HEK293 (cell line): ENCODE data around the gene ENAH.

ENCODE experiments used
- CTCF ChIA-PET: fragments of 350-600 bp; formaldehyde crosslinking; extraction: SDS; loops from one replicate; lab custom pipeline; 2021; ENCODE audit warnings: antibody characterized with exemption; lab: Yijun Ruan, JAX
- POLR2A ChIA-PET: fragments of 300-600 bp; formaldehyde crosslinking; extraction: SDS; loops from one replicate; lab custom pipeline; 2020; ENCODE audit warnings: antibody characterized with exemption, inconsistent platforms; lab: Yijun Ruan, JAX
- H3K27ac ChIP-seq: fragments of 200-500 bp; sonication (Bioruptor generic); 2 replicates; pipeline ENCODE4 v1.5.1; 2014; ENCODE audit warnings: low read depth, low read length, control low read depth, inconsistent platforms; ENCODE audit errors: extremely low read depth
- H3K36me3 ChIP-seq, 2 experiments: fragments of 200-500 bp in 1 of 2; sonication (Bioruptor generic) in 1 of 2; 1 replicate in 1 of 2; 2 replicates in 1 of 2; pipeline ENCODE4 v1.5.1; 2014 to 2017; ENCODE audit warnings: inconsistent platforms in 2 of 2, low read length in 2 of 2; ENCODE audit not compliant: control insufficient read depth in 2 of 2, insufficient read depth in 1 of 2
- H3K4me1 ChIP-seq: fragments of 200-500 bp; sonication (Bioruptor generic); 2 replicates; pipeline ENCODE4 v1.5.1; 2014; ENCODE audit warnings: mild to moderate bottlenecking, low read length, inconsistent platforms; ENCODE audit not compliant: control insufficient read depth, insufficient read depth
- H3K4me3 ChIP-seq: 2 replicates; pipeline ENCODE4 v1.5.1; 2011; ENCODE audit warnings: low read depth, mild to moderate bottlenecking, control low read depth, low read length, moderate library complexity
- H3K9me3 ChIP-seq: fragments of 200-500 bp; sonication (Bioruptor generic); 2 replicates; pipeline ENCODE4 v1.5.1; 2014; ENCODE audit warnings: low read depth, low read length, inconsistent platforms; ENCODE audit not compliant: control insufficient read depth, insufficient read depth
- GLI2 ChIP-seq: fragments of 450-650 bp; formaldehyde crosslinking; IDR thresholded peaks from 2 replicates; pipeline ENCODE4; 2017; ENCODE audit warnings: missing biosample characterization, missing genetic modification characterization, low read depth, borderline replicate concordance
- SCRT2 ChIP-seq: fragments of 450-650 bp; formaldehyde crosslinking; IDR thresholded peaks from 2 replicates; pipeline ENCODE4 v1.5.1; 2016; ENCODE audit warnings: missing biosample characterization, missing genetic modification characterization
- ZNF214 ChIP-seq: fragments of 450-650 bp; formaldehyde crosslinking; IDR thresholded peaks from 2 replicates; pipeline ENCODE4 v1.5.1; 2017; ENCODE audit warnings: missing biosample characterization, mild to moderate bottlenecking, missing genetic modification characterization, borderline replicate concordance
- ZNF600 ChIP-seq: fragments of 450-650 bp; formaldehyde crosslinking; IDR thresholded peaks from 2 replicates; pipeline ENCODE4 v1.5.1; 2016; ENCODE audit warnings: missing biosample characterization, missing genetic modification characterization
- TF ChIP-seq, protein P1 (sequence below): fragments of 450-650 bp; formaldehyde crosslinking; IDR thresholded peaks from 2 replicates; pipeline ENCODE4 v1.5.1; 2016; ENCODE audit warnings: missing biosample characterization, missing genetic modification characterization
- TF ChIP-seq, protein P2 (sequence below): fragments of 450-650 bp; formaldehyde crosslinking; IDR thresholded peaks from 2 replicates; pipeline ENCODE4 v1.5.1; 2016; ENCODE audit warnings: missing biosample characterization, missing genetic modification characterization
- TF ChIP-seq, protein P3 (sequence below): fragments of 450-650 bp; formaldehyde crosslinking; IDR thresholded peaks from 2 replicates; pipeline ENCODE4 v1.5.0; 2017; ENCODE audit warnings: missing biosample characterization, missing genetic modification characterization, borderline replicate concordance
- TF ChIP-seq, protein P4 (sequence below): fragments of 450-650 bp; formaldehyde crosslinking; IDR thresholded peaks from 2 replicates; pipeline ENCODE4 v1.5.1; 2016; ENCODE audit warnings: missing biosample characterization, missing genetic modification characterization
- TF ChIP-seq, protein P5 (sequence below): fragments of 450-650 bp; formaldehyde crosslinking; IDR thresholded peaks from 2 replicates; pipeline ENCODE4 v1.5.1; 2016; ENCODE audit warnings: missing biosample characterization, missing genetic modification characterization
- TF ChIP-seq, protein P6 (sequence below): fragments of 450-650 bp; formaldehyde crosslinking; IDR thresholded peaks from 2 replicates; pipeline ENCODE4 v1.5.1; 2016; ENCODE audit warnings: missing biosample characterization, missing genetic modification characterization

The ENAH gene

DNA sequence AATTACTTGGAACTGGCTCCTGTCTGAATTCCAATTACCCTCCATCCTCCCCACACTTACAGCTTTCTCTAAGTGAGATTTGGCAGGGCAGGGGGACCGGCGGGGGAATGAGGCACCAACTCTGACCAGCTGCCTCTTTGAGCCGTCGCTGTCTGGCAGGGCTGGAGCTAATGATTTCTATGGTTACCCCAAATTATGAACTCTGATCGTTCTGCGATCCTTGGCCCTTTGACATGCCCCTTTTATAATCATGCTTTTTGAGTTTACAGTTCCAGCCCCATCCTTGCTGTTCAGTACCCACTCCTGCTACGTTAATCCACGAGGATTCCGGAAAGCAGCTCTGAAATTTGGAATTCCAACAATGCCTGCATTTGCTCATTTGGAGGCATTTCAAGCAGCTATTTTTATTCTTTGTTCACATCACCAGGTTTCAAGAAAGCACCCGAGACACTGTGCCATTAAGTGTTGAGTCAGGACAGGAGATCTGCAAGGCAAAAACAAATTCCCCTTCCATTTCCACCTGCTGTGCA is 170.4 kb downstream of the ENAH start:
- no peaks in the 10 kb centered on the region for H3K4me1 ChIP-seq
- POLR2A ChIA-PET, result interaction anchor here (0.6 to 2.6 kb wide), 6 partner anchors 149 to 295 kb away, joined by 3 to 16 read pairs (median 4); partner anchors contain the start of genes ENAH and SRP9

DNA sequence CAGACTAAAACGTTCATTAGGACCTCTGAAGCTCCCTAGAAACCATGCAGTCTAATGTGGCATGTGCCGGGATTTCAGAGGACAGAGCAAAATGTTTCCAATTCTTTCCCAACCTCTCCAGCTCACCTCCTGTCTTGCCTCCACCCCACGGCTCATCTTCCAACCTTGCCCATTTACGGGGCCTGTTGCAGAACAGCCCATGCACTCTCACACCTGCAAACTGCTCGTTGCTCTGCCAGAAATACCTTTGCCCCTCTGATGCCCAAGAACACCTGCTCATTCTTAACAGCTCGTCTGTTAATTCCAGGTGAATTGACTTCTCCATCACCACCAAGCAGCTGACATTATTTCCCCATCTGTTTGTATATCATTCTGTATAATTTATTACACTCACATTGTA is 171.2 kb downstream of the ENAH start:
- TF ChIP-seq, protein P1, sequence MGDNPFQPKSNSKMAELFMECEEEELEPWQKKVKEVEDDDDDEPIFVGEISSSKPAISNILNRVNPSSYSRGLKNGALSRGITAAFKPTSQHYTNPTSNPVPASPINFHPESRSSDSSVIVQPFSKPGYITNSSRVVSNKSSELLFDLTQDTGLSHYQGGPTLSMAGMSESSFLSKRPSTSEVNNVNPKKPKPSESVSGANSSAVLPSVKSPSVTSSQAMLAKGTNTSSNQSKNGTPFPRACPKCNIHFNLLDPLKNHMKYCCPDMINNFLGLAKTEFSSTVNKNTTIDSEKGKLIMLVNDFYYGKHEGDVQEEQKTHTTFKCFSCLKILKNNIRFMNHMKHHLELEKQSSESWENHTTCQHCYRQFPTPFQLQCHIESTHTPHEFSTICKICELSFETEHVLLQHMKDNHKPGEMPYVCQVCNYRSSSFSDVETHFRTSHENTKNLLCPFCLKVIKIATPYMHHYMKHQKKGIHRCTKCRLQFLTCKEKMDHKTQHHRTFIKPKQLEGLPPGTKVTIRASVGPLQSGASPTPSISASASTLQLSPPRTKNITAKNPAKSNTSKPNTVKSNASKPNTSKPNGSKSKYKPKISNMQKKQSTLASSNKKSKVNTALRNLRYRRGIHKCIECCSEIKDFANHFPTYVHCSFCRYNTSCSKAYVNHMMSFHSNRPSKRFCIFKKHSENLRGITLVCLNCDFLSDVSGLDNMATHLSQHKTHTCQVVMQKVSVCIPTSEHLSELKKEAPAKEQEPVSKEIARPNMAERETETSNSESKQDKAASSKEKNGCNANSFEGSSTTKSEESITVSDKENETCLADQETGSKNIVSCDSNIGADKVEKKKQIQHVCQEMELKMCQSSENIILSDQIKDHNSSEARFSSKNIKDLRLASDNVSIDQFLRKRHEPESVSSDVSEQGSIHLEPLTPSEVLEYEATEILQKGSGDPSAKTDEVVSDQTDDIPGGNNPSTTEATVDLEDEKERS (tag by site-specific recombination), result no peak
- TF ChIP-seq, protein P2, sequence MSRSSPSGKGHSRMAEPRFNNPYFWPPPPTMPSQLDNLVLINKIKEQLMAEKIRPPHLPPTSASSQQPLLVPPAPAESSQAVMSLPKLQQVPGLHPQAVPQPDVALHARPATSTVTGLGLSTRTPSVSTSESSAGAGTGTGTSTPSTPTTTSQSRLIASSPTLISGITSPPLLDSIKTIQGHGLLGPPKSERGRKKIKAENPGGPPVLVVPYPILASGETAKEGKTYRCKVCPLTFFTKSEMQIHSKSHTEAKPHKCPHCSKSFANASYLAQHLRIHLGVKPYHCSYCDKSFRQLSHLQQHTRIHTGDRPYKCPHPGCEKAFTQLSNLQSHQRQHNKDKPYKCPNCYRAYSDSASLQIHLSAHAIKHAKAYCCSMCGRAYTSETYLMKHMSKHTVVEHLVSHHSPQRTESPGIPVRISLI (tag by site-specific recombination), result no peak
- TF ChIP-seq ZNF214 (tag by site-specific recombination), result no peak
- TF ChIP-seq, protein P3, sequence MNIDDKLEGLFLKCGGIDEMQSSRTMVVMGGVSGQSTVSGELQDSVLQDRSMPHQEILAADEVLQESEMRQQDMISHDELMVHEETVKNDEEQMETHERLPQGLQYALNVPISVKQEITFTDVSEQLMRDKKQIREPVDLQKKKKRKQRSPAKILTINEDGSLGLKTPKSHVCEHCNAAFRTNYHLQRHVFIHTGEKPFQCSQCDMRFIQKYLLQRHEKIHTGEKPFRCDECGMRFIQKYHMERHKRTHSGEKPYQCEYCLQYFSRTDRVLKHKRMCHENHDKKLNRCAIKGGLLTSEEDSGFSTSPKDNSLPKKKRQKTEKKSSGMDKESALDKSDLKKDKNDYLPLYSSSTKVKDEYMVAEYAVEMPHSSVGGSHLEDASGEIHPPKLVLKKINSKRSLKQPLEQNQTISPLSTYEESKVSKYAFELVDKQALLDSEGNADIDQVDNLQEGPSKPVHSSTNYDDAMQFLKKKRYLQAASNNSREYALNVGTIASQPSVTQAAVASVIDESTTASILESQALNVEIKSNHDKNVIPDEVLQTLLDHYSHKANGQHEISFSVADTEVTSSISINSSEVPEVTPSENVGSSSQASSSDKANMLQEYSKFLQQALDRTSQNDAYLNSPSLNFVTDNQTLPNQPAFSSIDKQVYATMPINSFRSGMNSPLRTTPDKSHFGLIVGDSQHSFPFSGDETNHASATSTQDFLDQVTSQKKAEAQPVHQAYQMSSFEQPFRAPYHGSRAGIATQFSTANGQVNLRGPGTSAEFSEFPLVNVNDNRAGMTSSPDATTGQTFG (tag by site-specific recombination), result no peak
- 0 out of 2 replicates have a peak, but pooled peaks have one; percentile 27 for TF ChIP-seq SCRT2
- peak; percentile 97 for TF ChIP-seq ZNF600
- no peak for TF ChIP-seq GLI2 (tag by site-specific recombination)
- TF ChIP-seq, protein P4, sequence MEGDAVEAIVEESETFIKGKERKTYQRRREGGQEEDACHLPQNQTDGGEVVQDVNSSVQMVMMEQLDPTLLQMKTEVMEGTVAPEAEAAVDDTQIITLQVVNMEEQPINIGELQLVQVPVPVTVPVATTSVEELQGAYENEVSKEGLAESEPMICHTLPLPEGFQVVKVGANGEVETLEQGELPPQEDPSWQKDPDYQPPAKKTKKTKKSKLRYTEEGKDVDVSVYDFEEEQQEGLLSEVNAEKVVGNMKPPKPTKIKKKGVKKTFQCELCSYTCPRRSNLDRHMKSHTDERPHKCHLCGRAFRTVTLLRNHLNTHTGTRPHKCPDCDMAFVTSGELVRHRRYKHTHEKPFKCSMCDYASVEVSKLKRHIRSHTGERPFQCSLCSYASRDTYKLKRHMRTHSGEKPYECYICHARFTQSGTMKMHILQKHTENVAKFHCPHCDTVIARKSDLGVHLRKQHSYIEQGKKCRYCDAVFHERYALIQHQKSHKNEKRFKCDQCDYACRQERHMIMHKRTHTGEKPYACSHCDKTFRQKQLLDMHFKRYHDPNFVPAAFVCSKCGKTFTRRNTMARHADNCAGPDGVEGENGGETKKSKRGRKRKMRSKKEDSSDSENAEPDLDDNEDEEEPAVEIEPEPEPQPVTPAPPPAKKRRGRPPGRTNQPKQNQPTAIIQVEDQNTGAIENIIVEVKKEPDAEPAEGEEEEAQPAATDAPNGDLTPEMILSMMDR, result no peak
- H3K27ac ChIP-seq, result no peak overlapping the region
- ChIA-PET CTCF (interaction anchor here (0.5 to 23.4 kb wide), 53 partner anchors 9 to 516 kb away, joined by 3 to 567 read pairs (median 5); partner anchors contain the start of genes SRP9 and TMEM63A), POLR2A (interaction anchor here (0.6 to 2.6 kb wide), 4 partner anchors 171 to 296 kb away, joined by 3 to 16 read pairs (median 4); partner anchors contain the start of genes ENAH and SRP9)
- no peaks in the 10 kb centered on the region for H3K9me3 ChIP-seq
- H3K36me3 ChIP-seq, result no peaks in the 10 kb centered on the region
- H3K4me3 ChIP-seq, result no peak overlapping the region
- H3K4me1 ChIP-seq, result no peaks in the 10 kb centered on the region

More for the DNA sequence above, 170.4 kb downstream of the ENAH start:
- H3K9me3 ChIP-seq, result no peaks in the 10 kb centered on the region
- TF ChIP-seq, protein P5, sequence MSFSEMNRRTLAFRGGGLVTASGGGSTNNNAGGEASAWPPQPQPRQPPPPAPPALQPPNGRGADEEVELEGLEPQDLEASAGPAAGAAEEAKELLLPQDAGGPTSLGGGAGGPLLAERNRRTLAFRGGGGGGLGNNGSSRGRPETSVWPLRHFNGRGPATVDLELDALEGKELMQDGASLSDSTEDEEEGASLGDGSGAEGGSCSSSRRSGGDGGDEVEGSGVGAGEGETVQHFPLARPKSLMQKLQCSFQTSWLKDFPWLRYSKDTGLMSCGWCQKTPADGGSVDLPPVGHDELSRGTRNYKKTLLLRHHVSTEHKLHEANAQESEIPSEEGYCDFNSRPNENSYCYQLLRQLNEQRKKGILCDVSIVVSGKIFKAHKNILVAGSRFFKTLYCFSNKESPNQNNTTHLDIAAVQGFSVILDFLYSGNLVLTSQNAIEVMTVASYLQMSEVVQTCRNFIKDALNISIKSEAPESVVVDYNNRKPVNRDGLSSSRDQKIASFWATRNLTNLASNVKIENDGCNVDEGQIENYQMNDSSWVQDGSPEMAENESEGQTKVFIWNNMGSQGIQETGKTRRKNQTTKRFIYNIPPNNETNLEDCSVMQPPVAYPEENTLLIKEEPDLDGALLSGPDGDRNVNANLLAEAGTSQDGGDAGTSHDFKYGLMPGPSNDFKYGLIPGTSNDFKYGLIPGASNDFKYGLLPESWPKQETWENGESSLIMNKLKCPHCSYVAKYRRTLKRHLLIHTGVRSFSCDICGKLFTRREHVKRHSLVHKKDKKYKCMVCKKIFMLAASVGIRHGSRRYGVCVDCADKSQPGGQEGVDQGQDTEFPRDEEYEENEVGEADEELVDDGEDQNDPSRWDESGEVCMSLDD, result no peak
- TF ChIP-seq, protein P6, sequence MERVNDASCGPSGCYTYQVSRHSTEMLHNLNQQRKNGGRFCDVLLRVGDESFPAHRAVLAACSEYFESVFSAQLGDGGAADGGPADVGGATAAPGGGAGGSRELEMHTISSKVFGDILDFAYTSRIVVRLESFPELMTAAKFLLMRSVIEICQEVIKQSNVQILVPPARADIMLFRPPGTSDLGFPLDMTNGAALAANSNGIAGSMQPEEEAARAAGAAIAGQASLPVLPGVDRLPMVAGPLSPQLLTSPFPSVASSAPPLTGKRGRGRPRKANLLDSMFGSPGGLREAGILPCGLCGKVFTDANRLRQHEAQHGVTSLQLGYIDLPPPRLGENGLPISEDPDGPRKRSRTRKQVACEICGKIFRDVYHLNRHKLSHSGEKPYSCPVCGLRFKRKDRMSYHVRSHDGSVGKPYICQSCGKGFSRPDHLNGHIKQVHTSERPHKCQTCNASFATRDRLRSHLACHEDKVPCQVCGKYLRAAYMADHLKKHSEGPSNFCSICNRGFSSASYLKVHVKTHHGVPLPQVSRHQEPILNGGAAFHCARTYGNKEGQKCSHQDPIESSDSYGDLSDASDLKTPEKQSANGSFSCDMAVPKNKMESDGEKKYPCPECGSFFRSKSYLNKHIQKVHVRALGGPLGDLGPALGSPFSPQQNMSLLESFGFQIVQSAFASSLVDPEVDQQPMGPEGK (tag by site-specific recombination), result no peak
- TF ChIP-seq, all 188 proteins: peak for 0
- H3K36me3 ChIP-seq, result no peaks in the 10 kb centered on the region
- no peak overlapping the region for H3K27ac ChIP-seq
- no peak overlapping the region for H3K4me3 ChIP-seq
- CTCF ChIA-PET, result interaction anchor here (0.6 to 23.4 kb wide), 30 partner anchors 8 to 781 kb away, joined by 3 to 567 read pairs (median 8); partner anchors contain the start of genes SRP9 and TMEM63A
